HG03196 (cell line): ENCODE data around the gene RHOT1.
"Not testable (repeated sequence)": the region's sequence is repeated elsewhere in the genome, so short reads cannot be mapped to it uniquely, and the experiment has no call there.

Source experiments
- ATAC-seq: cut with Tn5 transposase; IDR thresholded peaks from one replicate; pipeline ENCODE4 v1.9.1; 2021; ENCODE audit not compliant: unreplicated experiment

The RHOT1 gene

GRCh38 chr17:32158870-32159585 is 16.7 kb downstream of the RHOT1 start:
- ATAC-seq: no peak

DNA sequence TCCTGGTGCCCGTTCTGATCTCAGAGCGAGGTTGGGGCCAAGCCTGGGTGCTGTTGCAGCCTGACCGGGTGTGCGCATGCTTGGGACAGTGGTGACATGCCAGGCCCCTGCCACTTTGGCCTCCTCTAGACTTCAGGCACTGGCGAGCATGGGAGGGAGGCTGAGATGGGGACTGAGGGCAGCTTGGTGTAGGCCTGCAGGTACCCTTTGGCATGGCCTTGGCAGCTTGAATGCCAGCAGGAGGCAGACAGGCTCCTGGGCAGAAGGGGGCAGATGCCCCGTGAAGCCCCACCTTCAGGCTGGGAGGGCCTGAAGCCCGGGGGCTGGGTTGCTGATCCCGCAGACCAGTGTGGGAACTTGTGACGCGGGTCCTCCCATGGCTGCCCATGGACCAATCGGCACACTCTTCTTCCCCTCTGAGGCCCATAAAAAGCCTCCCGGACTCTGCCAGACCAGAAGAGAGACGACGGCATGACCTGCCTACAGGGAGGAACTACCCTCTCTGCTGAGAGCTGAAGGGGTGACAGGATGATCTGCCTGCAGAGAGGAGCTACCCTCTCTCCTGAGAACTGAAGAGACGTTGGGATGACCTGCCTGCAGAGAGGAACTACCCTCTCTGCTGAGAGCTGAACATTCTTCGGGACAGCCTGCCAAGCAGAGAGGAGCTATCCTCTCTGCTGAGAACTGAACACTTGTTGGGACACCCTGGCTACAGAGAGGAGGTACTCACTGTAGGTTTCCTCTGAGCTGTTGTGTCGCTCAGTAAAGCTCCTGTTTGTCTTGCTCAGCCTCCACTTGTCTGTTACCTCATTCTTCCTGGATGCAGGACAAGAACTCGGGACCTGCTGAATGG is 17.5 kb downstream of the RHOT1 start:
- no peak for ATAC-seq

DNA sequence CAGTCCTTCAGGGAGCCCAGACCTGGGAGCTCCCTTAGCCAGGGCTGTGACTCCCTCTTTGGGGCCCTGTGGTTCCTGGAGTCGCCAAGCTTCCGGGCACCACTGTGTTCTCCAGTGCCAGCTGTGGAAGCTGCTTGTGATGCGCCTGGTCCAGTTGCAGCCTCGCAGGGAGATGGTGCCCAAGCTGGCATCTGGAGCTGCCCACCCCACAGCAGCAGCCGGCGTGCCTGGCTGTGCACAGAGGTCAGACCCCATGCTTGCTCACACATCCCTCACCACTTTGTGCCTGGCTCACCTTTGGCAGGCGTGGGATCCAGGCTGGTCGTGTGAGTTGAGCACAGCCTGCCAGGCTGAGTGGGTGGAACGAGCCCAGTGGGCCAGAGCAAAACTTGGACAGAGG is 18.2 kb downstream of the RHOT1 start:
- ATAC-seq: no peak

DNA sequence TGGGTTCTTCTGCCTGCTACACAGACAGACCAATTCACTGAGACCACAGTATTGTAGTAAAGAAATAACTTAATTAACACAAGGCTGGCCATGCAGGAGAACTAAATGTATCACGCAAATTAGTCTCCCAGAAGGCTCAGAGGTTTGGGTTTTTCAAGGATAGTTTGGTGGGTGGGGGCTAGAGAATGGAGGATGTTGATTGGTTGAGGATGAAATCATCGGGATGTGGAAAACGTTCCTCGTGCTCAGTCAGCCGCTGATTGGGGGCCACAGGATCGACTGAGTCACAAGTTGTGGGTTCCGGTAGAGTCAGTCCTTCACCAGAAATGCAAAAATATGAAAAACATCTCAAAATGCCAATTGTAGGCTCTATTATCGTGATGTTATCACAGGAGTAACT is 18.7 kb downstream of the RHOT1 start:
- ATAC-seq: no peak

DNA sequence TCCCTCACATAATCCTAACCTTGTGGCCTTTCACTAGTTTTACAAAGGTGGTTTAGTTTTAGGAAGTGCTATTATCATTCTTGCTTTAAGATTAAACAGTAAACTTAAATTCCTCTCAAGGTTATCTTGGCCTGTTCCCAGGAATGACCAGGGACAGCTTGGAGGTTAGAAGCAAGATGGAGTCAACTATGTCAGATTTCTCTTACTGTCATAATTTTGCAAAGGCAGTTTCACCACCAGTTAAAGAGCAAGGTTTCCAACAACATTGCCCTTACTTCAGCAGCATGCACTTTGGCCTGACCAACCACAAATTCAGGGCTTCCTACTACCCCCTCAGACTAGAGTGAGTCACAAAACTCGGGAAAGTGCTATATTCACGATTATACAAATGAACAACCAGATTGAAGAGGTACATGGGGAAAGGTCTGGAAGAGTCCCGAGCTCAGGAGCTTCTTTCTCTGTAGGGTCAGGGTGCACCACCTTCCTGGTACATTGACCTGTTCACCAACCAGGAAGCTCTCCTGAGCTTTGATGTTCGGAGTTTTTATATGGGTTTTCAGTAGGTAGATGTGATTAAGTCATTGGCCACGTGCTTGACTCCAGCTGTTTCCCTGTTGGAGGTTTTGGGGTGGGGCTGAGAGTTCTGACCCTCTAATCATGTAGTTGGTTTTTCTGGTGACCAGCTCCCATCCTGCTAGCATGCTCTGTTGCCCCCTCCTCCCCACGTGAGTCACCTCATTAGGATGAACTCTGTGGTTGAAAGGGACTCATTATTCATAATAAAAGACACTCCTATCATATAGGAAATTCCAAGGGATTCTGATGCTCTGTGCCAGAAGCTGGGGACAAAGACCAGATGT is 19.4 kb downstream of the RHOT1 start:
- no peak for ATAC-seq

- ATAC-seq: no peak
These were observed 32.6 kb downstream of the RHOT1 start for GRCh38 chr17:32174889-32175288.

DNA sequence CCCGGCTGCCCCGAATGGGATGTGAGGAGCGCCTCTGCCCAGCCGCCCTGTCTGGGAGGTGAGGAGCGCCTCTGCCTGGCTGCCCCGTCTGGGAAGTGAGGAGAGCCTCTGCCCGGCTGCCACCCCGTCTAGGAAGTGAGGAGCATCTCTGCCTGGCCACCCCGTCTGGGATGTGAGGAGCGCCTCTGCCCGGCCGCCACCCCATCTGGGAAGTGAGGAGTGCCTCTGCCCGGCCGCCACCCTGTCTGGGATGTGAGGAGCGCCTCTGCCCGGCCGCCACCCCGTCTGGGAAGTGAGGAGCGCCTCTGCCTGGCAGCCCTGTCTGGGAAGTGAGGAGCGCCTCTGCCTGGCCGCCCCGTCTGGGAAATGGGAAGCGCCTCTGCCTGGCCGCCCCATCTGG is 36.4 kb downstream of the RHOT1 start:
- not testable (repeated sequence) for ATAC-seq

DNA sequence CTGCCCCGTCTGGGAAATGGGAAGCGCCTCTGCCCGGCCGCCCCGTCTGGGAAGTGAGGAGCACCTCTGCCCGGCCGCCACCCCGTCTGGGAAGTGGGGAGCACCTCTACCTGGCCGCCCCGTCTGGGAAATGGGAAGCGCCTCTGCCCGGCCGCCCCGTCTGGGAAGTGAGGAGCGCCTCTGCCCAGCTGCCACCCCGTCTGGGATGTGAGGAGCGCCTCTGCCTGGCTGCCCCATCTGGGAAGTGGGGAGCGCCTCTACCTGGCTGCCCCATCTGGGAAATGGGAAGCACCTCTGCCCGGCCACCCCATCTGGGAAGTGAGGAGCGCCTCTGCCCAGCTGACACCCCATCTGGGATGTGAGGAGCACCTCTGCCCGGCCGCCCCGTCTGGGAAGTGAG is 36.8 kb downstream of the RHOT1 start:
- ATAC-seq: not testable (repeated sequence)

DNA sequence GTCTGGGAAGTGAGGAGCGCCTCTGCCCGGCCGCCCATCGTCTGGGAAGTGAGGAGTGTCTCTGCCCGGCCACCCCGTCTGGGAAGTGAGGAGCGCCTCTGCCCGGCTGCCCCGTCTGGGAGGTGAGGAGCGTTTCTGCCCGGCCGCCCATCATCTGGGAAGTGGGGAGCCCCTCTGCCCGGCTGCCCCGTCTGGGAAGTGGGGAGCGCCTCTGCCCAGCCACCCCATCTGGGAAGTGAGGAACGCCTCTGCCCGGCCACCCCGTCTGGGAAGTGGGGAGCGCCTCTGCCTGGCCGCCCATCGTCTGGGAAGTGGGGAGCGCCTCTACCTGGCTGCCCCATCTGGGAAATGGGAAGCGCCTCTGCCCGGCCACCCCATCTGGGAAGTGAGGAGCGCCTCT is 37.2 kb downstream of the RHOT1 start:
- ATAC-seq: not testable (repeated sequence)

DNA sequence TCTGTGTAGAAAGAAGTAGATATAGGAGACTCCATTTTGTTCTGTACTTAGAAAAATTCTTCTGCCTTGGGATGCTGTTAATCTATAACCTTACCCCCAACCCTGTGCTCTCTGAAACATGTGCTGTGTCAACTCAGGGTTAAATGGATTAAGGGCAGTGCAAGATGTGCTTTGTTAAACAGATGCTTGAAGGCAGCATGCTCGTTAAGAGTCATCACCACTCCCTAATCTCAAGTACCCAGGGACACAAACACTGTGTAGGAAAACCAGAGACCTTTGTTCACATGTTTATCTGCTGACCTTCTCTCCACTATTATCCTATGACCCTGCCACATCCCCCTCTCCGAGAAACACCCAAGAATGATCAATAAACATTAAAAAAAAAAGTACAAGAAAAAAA is 38.0 kb downstream of the RHOT1 start:
- not testable (repeated sequence) for ATAC-seq

- no peak for ATAC-seq
These were observed 43.6 kb downstream of the RHOT1 start for GRCh38 chr17:32185875-32186274.

GRCh38 chr17:32187271-32187670 is 45.0 kb downstream of the RHOT1 start:
- no peak for ATAC-seq

DNA sequence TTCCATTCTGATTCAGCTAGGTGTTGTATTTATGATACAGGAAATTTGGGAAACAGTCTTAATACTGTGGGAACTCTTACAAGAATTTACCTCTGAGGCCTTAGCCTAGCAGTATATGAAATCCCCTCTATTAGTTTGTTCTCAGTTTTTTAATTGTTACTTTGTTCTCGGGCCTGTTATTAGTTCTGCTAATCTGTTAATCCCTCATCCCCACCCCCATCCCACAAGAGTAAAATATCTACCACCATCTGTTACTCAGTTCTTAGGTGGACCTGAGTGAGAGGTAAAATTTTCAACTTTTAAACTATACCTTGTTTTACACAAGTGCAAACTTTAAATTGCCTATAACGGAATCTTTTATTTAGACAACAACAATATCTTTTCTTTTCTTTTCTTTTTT is 47.0 kb downstream of the RHOT1 start:
- no peak for ATAC-seq

- ATAC-seq: no peak
These were observed 49.0 kb downstream of the RHOT1 start for GRCh38 chr17:32191306-32191705.

DNA sequence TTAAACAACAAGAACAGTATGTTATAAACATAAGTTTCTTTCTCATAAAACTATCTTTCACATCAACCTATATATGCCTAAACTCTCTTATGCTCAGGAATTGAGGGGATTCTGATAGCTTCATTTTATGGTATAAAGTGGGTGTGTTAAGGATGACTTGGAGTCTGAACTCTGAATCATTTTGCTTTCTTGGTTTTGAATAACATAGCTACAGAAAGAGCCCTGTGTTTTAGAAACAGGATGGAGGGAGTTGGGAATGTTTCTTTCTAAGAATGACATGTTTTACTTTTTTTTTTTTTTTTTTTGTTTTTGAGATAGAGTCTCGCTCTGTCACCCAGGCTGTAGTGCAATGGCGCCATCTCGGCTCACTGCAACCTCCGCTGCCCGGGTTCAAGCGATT is 50.1 kb downstream of the RHOT1 start:
- no peak for ATAC-seq

DNA sequence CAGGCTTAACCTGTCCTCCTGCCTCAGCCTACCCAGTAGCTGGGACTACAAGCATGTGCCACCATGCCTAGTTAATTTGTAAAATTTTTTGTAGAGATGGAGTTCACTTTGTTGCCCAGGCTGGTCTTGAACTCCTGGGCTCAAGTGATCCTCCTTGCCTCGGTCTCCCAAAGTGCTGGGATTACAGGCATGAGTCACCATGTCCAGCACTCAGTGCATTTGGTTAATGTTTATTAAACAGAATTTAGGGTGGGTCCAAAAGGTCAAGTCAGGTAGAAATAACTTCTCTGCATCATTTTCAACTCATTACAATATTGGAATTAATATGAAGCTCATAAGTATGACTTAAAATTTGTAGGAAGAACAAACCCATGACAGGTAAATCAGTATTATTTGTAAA is 55.7 kb downstream of the RHOT1 start:
- ATAC-seq: no peak

DNA sequence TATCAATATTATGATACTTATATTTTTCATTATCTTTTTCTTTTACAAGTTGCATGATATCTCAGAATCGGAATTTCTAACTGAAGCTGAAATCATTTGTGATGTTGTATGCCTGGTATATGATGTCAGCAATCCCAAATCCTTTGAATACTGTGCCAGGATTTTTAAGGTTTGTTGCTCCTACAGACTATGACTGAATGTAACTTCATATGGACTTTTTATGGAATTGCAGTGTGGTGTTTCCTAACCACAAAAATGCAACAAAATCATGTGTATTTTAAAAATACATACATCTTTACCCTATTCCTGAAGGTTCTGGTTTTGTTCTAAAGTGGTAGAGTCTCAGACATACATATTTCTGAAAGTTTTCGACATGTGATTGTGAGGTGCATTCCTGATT is 64.6 kb downstream of the RHOT1 start:
- ATAC-seq: no peak

- ATAC-seq: no peak
These were observed 66.1 kb downstream of the RHOT1 start for GRCh38 chr17:32208436-32208835.

DNA sequence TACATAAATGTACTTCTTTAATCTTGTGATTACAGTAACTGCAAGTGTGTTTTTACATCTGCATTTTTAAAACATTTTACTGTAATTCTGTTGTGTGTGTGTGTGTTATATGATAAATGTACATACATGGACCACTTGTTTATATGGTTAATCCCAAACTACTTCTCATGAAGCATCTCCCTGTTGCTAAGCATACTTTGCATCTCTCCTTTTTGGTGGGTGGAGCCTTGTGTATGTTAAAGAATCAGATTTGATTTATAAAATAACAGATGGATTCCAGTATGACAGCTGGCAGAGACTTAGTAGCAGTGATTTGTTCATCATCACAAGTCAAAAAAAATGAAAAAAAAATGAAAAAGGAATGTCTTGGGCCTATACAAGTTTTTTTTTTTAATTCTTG is 67.3 kb downstream of the RHOT1 start:
- no peak for ATAC-seq

- no peak for ATAC-seq
These were observed 69.4 kb downstream of the RHOT1 start for GRCh38 chr17:32211671-32212070.

DNA sequence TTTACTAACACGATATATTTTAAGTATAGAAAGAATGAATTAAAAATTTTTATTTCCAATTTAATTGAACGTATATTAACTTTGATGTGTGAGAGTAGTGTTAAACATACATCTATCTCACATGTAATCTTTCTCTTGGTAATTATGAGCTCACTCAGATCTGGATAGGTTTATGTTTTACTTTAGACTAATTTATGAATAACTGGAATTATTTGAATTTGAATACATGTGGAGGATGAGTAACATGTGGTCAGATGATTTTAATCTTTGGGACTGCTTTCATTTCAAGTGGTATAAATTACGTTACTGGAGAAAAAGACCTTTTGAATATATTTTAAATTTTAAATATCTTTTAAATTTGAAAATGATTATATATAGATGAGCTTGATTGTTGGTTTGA is 73.4 kb downstream of the RHOT1 start:
- no peak for ATAC-seq

GRCh38 chr17:32222621-32223020 is 80.3 kb downstream of the RHOT1 start:
- ATAC-seq: no peak
